Measurements from ENCODE around the gene POT1. TPM values are rescaled to one million over a fixed set of nuclear protein-coding genes. Genes with fewer than 3 reads are reported as not detected.

Gene POT1
- total and polyA plus RNA-seq, 2 of the 13 experiments (the other 11 are each of a cell fraction or from before 2014, with no cell fraction given) = 21.7 to 23.4 TPM

DNA sequence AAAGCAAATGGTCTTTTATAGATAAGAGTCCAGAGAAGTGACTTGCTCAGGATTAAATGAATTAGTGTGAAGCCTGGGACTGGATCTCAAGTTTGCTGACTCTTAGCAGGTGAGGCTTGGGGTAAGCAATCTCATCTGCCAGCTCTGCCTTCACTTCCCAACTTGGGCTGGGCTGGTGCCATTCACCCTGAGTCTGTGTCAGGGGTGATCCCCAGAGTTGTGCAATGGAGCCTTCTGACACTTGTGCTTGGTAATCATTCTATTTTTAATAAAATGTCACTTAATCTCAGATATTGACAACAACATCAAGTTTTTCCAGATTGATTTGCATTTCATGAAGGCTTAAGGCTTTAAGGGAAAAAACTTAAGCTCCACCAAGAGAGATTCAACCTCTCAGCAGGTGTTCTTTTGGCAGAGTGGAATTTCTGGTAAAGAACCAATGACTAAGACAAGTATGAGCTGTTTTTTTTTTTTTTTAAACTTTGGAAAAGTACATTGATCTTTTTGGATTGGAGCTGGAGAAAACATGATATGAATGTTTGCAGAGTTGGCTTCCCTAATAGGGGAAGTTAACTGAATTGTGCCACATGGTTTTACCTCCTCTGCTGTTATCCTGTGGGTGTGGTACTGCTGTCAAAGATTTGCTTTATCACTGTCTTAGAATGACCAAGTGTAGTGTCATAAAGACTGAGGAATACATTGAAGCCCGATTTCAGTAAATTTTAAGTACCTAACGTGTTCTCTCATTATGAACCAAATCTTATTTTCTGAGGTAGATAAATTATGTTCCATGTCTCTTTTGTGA is 115.4 kb downstream of the POT1 start (continued):
- TF ChIP-seq, protein P1, sequence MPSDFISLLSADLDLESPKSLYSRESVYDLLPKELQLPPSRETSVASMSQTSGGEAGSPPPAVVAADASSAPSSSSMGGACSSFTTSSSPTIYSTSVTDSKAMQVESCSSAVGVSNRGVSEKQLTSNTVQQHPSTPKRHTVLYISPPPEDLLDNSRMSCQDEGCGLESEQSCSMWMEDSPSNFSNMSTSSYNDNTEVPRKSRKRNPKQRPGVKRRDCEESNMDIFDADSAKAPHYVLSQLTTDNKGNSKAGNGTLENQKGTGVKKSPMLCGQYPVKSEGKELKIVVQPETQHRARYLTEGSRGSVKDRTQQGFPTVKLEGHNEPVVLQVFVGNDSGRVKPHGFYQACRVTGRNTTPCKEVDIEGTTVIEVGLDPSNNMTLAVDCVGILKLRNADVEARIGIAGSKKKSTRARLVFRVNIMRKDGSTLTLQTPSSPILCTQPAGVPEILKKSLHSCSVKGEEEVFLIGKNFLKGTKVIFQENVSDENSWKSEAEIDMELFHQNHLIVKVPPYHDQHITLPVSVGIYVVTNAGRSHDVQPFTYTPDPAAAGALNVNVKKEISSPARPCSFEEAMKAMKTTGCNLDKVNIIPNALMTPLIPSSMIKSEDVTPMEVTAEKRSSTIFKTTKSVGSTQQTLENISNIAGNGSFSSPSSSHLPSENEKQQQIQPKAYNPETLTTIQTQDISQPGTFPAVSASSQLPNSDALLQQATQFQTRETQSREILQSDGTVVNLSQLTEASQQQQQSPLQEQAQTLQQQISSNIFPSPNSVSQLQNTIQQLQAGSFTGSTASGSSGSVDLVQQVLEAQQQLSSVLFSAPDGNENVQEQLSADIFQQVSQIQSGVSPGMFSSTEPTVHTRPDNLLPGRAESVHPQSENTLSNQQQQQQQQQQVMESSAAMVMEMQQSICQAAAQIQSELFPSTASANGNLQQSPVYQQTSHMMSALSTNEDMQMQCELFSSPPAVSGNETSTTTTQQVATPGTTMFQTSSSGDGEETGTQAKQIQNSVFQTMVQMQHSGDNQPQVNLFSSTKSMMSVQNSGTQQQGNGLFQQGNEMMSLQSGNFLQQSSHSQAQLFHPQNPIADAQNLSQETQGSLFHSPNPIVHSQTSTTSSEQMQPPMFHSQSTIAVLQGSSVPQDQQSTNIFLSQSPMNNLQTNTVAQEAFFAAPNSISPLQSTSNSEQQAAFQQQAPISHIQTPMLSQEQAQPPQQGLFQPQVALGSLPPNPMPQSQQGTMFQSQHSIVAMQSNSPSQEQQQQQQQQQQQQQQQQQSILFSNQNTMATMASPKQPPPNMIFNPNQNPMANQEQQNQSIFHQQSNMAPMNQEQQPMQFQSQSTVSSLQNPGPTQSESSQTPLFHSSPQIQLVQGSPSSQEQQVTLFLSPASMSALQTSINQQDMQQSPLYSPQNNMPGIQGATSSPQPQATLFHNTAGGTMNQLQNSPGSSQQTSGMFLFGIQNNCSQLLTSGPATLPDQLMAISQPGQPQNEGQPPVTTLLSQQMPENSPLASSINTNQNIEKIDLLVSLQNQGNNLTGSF (CRISPR knock-in tag; IDR thresholded peaks at IDR 0.05) = no peak
- TF ChIP-seq SKIL (CRISPR knock-in tag; IDR thresholded peaks at IDR 0.05; ENCODE audit: borderline replicate concordance) (no peak), HIC2 (CRISPR knock-in tag; IDR thresholded peaks at IDR 0.05; ENCODE audit: low read depth) (no peak), FOSL2 (CRISPR knock-in tag; IDR thresholded peaks at IDR 0.05) (no peak), REL (CRISPR knock-in tag; conservative IDR thresholded peaks at IDR 0.05) (no peak), U2AF1 (optimal IDR thresholded peaks at IDR 0.05; ENCODE audit: low read depth, low read length) (no peak), EHMT2 (IDR thresholded peaks at IDR 0.05; ENCODE audit: borderline replicate concordance, low read depth, low read length) (no peak), ZNF850 (CRISPR knock-in tag; conservative IDR thresholded peaks at IDR 0.05) (no peak), CBX2 (IDR thresholded peaks at IDR 0.05; ENCODE audit: low read depth, low read length) (no peak), CBX2 (CRISPR knock-in tag; IDR thresholded peaks at IDR 0.05; ENCODE audit: low read depth) (no peak), TEAD3 (CRISPR knock-in tag; optimal IDR thresholded peaks at IDR 0.05; ENCODE audit: borderline replicate concordance) (no peak), RARG (CRISPR knock-in tag; IDR thresholded peaks at IDR 0.05; ENCODE audit: low read depth) (no peak)
- TF ChIP-seq, protein P2, sequence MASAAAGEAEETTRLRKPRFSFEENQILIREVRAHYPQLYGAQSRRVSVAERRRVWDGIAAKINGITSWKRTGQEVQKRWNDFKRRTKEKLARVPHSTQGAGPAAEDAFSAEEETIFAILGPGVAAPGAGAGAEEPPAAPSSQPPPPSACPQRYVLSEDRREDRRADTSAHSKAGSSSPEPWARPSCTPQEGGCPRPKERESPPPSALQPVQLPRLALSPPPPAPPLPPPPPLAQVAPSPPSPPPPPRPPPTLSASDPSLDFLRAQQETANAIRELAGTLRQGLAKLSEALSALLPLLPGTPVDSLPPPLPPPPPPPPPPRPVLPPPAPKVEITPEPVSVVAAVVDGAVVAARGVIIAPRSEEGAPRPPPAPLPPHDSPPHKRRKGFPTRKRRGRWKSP (CRISPR knock-in tag; IDR thresholded peaks at IDR 0.05) = no peak

All from HepG2 (cell line).